Measurements from ENCODE around the gene TOX3.

TOX3 gene

GRCh38 chr16:52546291-52547003 lies 496 bp downstream of the TOX3 start:
- DNase-seq (ENCODE audit: low spot score), result no peak
- H3K27ac ChIP-seq, result no peak overlapping the region
- peak overlapping the region; percentile 68 for H3K4me3 ChIP-seq
- TF ChIP-seq CTCF (IDR thresholded peaks at IDR 0.05), result no peak

GRCh38 chr16:52545898-52546266 lies 1.1 kb downstream of the TOX3 start:
- TF ChIP-seq CTCF (IDR thresholded peaks at IDR 0.05), result no peak
- DNase-seq (ENCODE audit: low spot score), result no peak
- Histone ChIP-seq H3K4me3 (peak overlapping the region; percentile 68), H3K27ac (no peak overlapping the region)

- Histone ChIP-seq H3K27ac (no peak overlapping the region), H3K4me3 (peak overlapping the region; percentile 68)
- no peak for DNase-seq (ENCODE audit: low spot score)
- TF ChIP-seq CTCF (IDR thresholded peaks at IDR 0.05), result no peak
Observed at GRCh38 chr16:52545222-52545897, 1.6 kb downstream of the TOX3 start.

GRCh38 chr16:52544703-52545102 lies 2.2 kb downstream of the TOX3 start:
- Histone ChIP-seq H3K4me3 (no peak overlapping the region), H3K27ac (no peak overlapping the region)
- TF ChIP-seq CTCF (IDR thresholded peaks at IDR 0.05), result no peak
- DNase-seq (ENCODE audit: low spot score), result no peak

- TF ChIP-seq CTCF (IDR thresholded peaks at IDR 0.05), result no peak
- H3K4me3 ChIP-seq, result no peak overlapping the region
- H3K27ac ChIP-seq, result no peak overlapping the region
- DNase-seq (ENCODE audit: low spot score), result no peak
Observed at GRCh38 chr16:52543654-52544053, 3.3 kb downstream of the TOX3 start.

- DNase-seq (ENCODE audit: low spot score), result no peak
- Histone ChIP-seq H3K27ac (no peak overlapping the region), H3K4me3 (no peak overlapping the region)
- no peak for TF ChIP-seq CTCF (IDR thresholded peaks at IDR 0.05)
Observed at GRCh38 chr16:52540910-52541309, 6.0 kb downstream of the TOX3 start.

GRCh38 chr16:52539191-52539590 lies 7.8 kb downstream of the TOX3 start:
- no peak for TF ChIP-seq CTCF (IDR thresholded peaks at IDR 0.05)
- Histone ChIP-seq H3K27ac (no peak overlapping the region), H3K4me3 (no peak overlapping the region)
- no peak for DNase-seq (ENCODE audit: low spot score)

Data from coronary artery (tissue), 2 donors.